K562 (cell line): Measurements from ENCODE around the gene PRRC2A. TPM values are rescaled to one million over a fixed set of nuclear protein-coding genes. Genes with fewer than 3 reads are reported as not detected.

Experiments
- ARNT ChIP-seq, 2 experiments: fragments of 450-650 bp; IDR thresholded peaks; 2 replicates each; pipeline ENCODE4 v1.6.1; 2016; ENCODE audit warnings: mild to moderate bottlenecking in 1 of 2
- BCOR ChIP-seq: fragments of 450-650 bp; IDR thresholded peaks from 2 replicates; pipeline ENCODE4 v1.6.1; 2016
- CEBPB ChIP-seq: fragments of 450-650 bp; IDR thresholded peaks from 2 replicates; pipeline ENCODE4 v1.6.1; 2016; ENCODE audit warnings: missing genetic modification characterization, missing compliant biosample characterization
- CHCHD3 ChIP-seq: fragments of 250-450 bp; sonication (Bioruptor Pico); IDR thresholded peaks from 2 replicates; pipeline ENCODE4 v2.1.2; 2022; ENCODE audit warnings: mild to moderate bottlenecking
- GABPB1 ChIP-seq: sonication (generic); formaldehyde crosslinking; IDR thresholded peaks from 2 replicates; pipeline ENCODE4 v1.8.0; 2022; ENCODE audit warnings: mild to moderate bottlenecking, missing genetic modification reagents
- GTF2E2 ChIP-seq: fragments of 200-800 bp; sonication (Bioruptor generic); IDR thresholded peaks from 2 replicates; pipeline ENCODE4 v1.6.1; 2016; ENCODE audit warnings: missing genetic modification characterization, missing compliant biosample characterization
- KLF13 ChIP-seq: fragments of 450-650 bp; IDR thresholded peaks from 2 replicates; pipeline ENCODE4 v1.6.1; 2016; ENCODE audit warnings: missing genetic modification characterization, low read depth, mild to moderate bottlenecking, missing compliant biosample characterization, moderate library complexity, borderline replicate concordance
- PTTG1 ChIP-seq: fragments of 450-650 bp; IDR thresholded peaks from 2 replicates; pipeline ENCODE4 v1.6.1; 2016; ENCODE audit warnings: low read depth, mild to moderate bottlenecking, missing genetic modification characterization, missing compliant biosample characterization
- SMAD1 ChIP-seq: fragments of 150-350 bp; IDR thresholded peaks from 2 replicates; pipeline ENCODE4 v1.6.1; 2014; ENCODE audit warnings: low read length, low read depth; ENCODE audit not compliant: partially characterized antibody
- SUPT5H ChIP-seq: fragments of 450-650 bp; IDR thresholded peaks from 2 replicates; pipeline ENCODE4 v1.6.1; 2016
- TRIM28 ChIP-seq: fragments of 450-650 bp; IDR thresholded peaks from 2 replicates; pipeline ENCODE4 v1.6.1; 2017
- ZBTB8A ChIP-seq: fragments of 450-650 bp; IDR thresholded peaks from 2 replicates; pipeline ENCODE4 v1.6.1; 2018; ENCODE audit warnings: mild to moderate bottlenecking, moderate library complexity; ENCODE audit not compliant: partially characterized antibody
- ZNF551 ChIP-seq: fragments of 250-450 bp; sonication (Bioruptor Pico); IDR thresholded peaks from 2 replicates; pipeline ENCODE4 v1.5.0; 2021; ENCODE audit warnings: mild to moderate bottlenecking, moderate library complexity
- polyA plus RNA-seq, 8 experiments: library from polyadenylated mRNA; depleted of rRNA in 4 of 8; stranded (reverse) in 5 of 8; unstranded in 3 of 8; fragments of >200 nt; fragmentation: Nextera tagmentation in 2 of 8; fragmentation: Illumina TruSeq in 1 of 8; extraction: Ambion mirVana in 2 of 8; extraction: Trizol in 1 of 8; gene quantifications; 2 replicates each; pipeline versions ENCODE4 v1.2.1 to v1.2.3, GENCODE V29; 2011 to 2014; ENCODE audit warnings: inconsistent platforms in 1 of 8, missing spikeins in 1 of 8
- total RNA-seq, 7 experiments: library from RNA; depleted of rRNA in 6 of 7; stranded (reverse); fragments of >200 nt in 6 of 7; fragmentation: Illumina TruSeq in 2 of 7; extraction: Trizol in 2 of 7; gene quantifications; 2 replicates each; pipeline versions ENCODE4 v1.2.1 to v1.2.3, GENCODE V29; 2011 to 2021; ENCODE audit warnings: low replicate concordance in 1 of 7
- TF ChIP-seq, protein P1 (sequence below): fragments of 250-450 bp; sonication (Bioruptor Pico); IDR thresholded peaks from 2 replicates; pipeline ENCODE4 v1.4.0; 2020; ENCODE audit warnings: mild to moderate bottlenecking
- TF ChIP-seq, protein P2 (sequence below): fragments of 450-650 bp; formaldehyde crosslinking; IDR thresholded peaks from 2 replicates; pipeline ENCODE4 v1.4.0; 2020; ENCODE audit warnings: mild to moderate bottlenecking, moderate library complexity
- TF ChIP-seq, protein P3 (sequence below): fragments of 450-650 bp; formaldehyde crosslinking; IDR thresholded peaks from 2 replicates; pipeline ENCODE4 v1.4.0; 2022; ENCODE audit warnings: missing genetic modification characterization
- TF ChIP-seq, protein P4 (sequence below): fragments of 250-450 bp; sonication (Bioruptor Pico); IDR thresholded peaks from 2 replicates; pipeline ENCODE4 v1.4.0; 2020; ENCODE audit warnings: borderline replicate concordance
- TF ChIP-seq, protein P5 (sequence below): fragments of 250-450 bp; sonication (Bioruptor Pico); IDR thresholded peaks from 2 replicates; pipeline ENCODE4 v1.5.0; 2022; ENCODE audit warnings: mild to moderate bottlenecking

PRRC2A gene
- total and polyA plus RNA-seq, 9 of the 15 experiments (the other 6 are each of a cell fraction or from before 2014, with no cell fraction given) = 1.0 to 332 (median 63.0) TPM

DNA sequence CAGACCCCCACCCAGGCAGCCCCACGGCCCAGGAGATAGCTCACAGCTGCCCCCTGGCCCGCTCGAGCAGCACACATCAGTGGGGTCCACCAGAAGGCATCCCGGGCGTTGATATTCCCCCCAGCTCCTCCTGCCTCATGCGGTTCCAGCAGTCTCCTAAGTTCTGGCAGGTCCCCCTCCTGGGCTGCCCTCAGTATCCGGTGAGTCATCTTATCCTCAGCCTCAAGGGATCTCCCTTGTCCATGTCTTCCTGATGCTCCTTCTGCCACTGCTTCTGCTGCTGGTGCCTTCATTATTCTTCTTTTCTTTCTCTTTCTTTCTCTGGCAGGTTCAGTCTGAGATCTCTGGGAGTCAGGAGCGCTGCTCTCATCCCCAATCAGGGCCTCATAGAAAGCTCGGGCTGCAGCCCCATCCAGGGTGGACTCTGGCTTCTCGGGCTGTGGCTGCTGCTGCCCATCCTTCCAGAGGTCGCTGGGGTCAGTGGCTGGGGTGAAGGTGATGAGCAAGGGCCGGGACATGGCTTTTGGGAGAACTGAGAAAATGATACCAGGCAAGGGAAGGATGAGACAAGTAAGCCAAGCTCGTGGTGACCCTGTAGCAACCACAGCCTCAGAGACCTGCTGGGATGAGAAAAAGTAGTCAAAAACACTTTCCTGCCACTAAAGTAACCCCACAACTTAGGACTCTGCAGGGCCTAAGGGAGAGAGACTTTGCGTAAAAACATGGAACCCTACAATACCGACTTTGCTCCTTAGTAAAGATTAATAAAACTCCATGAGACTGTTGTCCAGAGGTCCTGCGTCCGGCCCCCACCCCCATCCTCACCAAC lies 43.7 kb downstream of the PRRC2A start (continued):
- no peak for TF ChIP-seq SMAD1
- TF ChIP-seq, protein P1, sequence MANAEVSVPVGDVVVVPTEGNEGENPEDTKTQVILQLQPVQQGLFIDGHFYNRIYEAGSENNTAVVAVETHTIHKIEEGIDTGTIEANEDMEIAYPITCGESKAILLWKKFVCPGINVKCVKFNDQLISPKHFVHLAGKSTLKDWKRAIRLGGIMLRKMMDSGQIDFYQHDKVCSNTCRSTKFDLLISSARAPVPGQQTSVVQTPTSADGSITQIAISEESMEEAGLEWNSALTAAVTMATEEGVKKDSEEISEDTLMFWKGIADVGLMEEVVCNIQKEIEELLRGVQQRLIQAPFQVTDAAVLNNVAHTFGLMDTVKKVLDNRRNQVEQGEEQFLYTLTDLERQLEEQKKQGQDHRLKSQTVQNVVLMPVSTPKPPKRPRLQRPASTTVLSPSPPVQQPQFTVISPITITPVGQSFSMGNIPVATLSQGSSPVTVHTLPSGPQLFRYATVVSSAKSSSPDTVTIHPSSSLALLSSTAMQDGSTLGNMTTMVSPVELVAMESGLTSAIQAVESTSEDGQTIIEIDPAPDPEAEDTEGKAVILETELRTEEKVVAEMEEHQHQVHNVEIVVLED (CRISPR knock-in tag) = no peak
- TF ChIP-seq SUPT5H = peak; percentile 65
- 0 out of 2 replicates have a peak, but pooled peaks have one; percentile 24 for TF ChIP-seq CHCHD3 (CRISPR knock-in tag)
- TF ChIP-seq CEBPB (tag) = no peak
- TF ChIP-seq, protein P2, sequence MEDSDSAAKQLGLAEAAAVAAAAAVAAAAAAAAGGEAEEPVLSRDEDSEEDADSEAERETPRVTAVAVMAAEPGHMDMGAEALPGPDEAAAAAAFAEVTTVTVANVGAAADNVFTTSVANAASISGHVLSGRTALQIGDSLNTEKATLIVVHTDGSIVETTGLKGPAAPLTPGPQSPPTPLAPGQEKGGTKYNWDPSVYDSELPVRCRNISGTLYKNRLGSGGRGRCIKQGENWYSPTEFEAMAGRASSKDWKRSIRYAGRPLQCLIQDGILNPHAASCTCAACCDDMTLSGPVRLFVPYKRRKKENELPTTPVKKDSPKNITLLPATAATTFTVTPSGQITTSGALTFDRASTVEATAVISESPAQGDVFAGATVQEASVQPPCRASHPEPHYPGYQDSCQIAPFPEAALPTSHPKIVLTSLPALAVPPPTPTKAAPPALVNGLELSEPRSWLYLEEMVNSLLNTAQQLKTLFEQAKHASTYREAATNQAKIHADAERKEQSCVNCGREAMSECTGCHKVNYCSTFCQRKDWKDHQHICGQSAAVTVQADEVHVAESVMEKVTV (CRISPR knock-in tag) = no peak
- peak; percentile 29 to 66; a peak in 1 of 4 replicates for TF ChIP-seq ARNT (IDR thresholded peaks at IDR 0.05)
- TF ChIP-seq, protein P3, sequence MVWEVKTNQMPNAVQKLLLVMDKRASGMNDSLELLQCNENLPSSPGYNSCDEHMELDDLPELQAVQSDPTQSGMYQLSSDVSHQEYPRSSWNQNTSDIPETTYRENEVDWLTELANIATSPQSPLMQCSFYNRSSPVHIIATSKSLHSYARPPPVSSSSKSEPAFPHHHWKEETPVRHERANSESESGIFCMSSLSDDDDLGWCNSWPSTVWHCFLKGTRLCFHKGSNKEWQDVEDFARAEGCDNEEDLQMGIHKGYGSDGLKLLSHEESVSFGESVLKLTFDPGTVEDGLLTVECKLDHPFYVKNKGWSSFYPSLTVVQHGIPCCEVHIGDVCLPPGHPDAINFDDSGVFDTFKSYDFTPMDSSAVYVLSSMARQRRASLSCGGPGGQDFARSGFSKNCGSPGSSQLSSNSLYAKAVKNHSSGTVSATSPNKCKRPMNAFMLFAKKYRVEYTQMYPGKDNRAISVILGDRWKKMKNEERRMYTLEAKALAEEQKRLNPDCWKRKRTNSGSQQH (CRISPR knock-in tag) = no peak
- TF ChIP-seq GTF2E2 (tag) = no peak
- TF ChIP-seq PTTG1 (tag) = no peak
- TF ChIP-seq ZNF551 (CRISPR knock-in tag) = no peak
- TF ChIP-seq, protein P4, sequence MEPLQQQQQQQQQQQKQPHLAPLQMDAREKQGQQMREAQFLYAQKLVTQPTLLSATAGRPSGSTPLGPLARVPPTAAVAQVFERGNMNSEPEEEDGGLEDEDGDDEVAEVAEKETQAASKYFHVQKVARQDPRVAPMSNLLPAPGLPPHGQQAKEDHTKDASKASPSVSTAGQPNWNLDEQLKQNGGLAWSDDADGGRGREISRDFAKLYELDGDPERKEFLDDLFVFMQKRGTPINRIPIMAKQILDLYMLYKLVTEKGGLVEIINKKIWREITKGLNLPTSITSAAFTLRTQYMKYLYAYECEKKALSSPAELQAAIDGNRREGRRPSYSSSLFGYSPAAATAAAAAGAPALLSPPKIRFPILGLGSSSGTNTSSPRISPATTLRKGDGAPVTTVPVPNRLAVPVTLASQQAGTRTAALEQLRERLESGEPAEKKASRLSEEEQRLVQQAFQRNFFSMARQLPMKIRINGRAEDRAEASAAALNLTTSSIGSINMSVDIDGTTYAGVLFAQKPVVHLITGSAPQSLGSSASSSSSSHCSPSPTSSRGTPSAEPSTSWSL (CRISPR knock-in tag) = no peak; the same call in 1 of the 2 replicates
- peak; percentile 79 for TF ChIP-seq GABPB1
- TF ChIP-seq, protein P5, sequence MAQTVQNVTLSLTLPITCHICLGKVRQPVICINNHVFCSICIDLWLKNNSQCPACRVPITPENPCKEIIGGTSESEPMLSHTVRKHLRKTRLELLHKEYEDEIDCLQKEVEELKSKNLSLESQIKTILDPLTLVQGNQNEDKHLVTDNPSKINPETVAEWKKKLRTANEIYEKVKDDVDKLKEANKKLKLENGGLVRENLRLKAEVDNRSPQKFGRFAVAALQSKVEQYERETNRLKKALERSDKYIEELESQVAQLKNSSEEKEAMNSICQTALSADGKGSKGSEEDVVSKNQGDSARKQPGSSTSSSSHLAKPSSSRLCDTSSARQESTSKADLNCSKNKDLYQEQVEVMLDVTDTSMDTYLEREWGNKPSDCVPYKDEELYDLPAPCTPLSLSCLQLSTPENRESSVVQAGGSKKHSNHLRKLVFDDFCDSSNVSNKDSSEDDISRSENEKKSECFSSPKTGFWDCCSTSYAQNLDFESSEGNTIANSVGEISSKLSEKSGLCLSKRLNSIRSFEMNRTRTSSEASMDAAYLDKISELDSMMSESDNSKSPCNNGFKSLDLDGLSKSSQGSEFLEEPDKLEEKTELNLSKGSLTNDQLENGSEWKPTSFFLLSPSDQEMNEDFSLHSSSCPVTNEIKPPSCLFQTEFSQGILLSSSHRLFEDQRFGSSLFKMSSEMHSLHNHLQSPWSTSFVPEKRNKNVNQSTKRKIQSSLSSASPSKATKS (CRISPR knock-in tag) = no peak
- TF ChIP-seq ZBTB8A = no peak
- TF ChIP-seq KLF13 (tag) = no peak
- TF ChIP-seq BCOR = peak; percentile 4; the same call in 1 of the 2 replicates
- no peak for TF ChIP-seq TRIM28
